Loucy (cell line): ENCODE results near the gene ZNF521.

Source experiments
- EZH2phosphoT487 ChIP-seq: fragments of 200-600 bp; IDR thresholded peaks from 2 replicates; pipeline ENCODE4 v1.6.1; 2018; ENCODE audit warnings: antibody characterized with exemption, mild to moderate bottlenecking, moderate library complexity, borderline replicate concordance
- TF ChIP-seq, protein P1 (sequence below): fragments of 200-600 bp; sonication (generic); conservative IDR thresholded peaks from 2 replicates; pipeline ENCODE4 v1.5.1; 2014; ENCODE audit warnings: mild to moderate bottlenecking, antibody characterized with exemption, low read length

DNA sequence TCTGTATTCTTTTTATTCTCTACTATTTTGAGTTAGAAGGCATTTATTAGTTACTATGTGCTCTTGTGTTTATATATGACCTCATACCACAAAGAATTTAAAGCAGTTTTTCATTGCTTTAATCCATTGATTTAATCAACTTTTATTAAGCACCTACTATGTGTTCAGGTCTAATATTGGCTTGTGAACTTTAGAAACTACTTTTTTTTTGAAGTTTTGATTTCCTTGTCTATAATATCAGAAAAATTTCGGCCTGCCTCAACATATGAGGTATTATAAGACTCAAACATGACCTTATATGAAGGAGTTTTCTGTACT is 117.7 kb downstream of the ZNF521 start:
- TF ChIP-seq, protein P1, sequence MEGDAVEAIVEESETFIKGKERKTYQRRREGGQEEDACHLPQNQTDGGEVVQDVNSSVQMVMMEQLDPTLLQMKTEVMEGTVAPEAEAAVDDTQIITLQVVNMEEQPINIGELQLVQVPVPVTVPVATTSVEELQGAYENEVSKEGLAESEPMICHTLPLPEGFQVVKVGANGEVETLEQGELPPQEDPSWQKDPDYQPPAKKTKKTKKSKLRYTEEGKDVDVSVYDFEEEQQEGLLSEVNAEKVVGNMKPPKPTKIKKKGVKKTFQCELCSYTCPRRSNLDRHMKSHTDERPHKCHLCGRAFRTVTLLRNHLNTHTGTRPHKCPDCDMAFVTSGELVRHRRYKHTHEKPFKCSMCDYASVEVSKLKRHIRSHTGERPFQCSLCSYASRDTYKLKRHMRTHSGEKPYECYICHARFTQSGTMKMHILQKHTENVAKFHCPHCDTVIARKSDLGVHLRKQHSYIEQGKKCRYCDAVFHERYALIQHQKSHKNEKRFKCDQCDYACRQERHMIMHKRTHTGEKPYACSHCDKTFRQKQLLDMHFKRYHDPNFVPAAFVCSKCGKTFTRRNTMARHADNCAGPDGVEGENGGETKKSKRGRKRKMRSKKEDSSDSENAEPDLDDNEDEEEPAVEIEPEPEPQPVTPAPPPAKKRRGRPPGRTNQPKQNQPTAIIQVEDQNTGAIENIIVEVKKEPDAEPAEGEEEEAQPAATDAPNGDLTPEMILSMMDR = no peak
- TF ChIP-seq EZH2phosphoT487 = no peak
